Gastroesophageal sphincter (tissue), 4 donors: Measurements from ENCODE around the gene PLOD2. TPM values are rescaled to one million over a fixed set of nuclear protein-coding genes. Genes with fewer than 3 reads are reported as not detected.
A peak's percentile ranks its signal among the peaks of the same experiment; 100 is the strongest.

Experiments used
- ATAC-seq: fragments of 150-250 bp; one replicate; pipeline ENCODE4 v1.9.1; 2016; ENCODE audit warnings: mild to moderate bottlenecking, moderate library complexity
- H3K27ac ChIP-seq, 4 donors: fragments of 200-600 bp; sonication (generic) in 3 of 4; 1 replicate in 3 of 4; 2 replicates in 1 of 4; pipeline ENCODE4 v1.5.1; 2016 to 2019
- H3K27me3 ChIP-seq: fragments of 200-600 bp; sonication (generic); one replicate; pipeline ENCODE4 v1.5.1; 2019
- H3K36me3 ChIP-seq, 2 donors: fragments of 200-600 bp; sonication (generic); one replicate each; pipeline ENCODE4 v1.5.1; 2019; ENCODE audit warnings: control low read depth in 1 of 2
- H3K4me1 ChIP-seq, 3 donors: fragments of 200-600 bp; sonication (generic); 1 replicate in 2 of 3; 2 replicates in 1 of 3; pipeline ENCODE4 v1.5.1; 2016 to 2019; ENCODE audit warnings: control low read depth in 2 of 3
- H3K4me3 ChIP-seq, 2 donors: fragments of 200-600 bp; sonication (generic); one replicate each; pipeline ENCODE4 v1.5.1; 2019; ENCODE audit warnings: mild to moderate bottlenecking in 1 of 2, moderate library complexity in 1 of 2
- H3K9me3 ChIP-seq, 3 donors: fragments of 200-600 bp; sonication (generic); one replicate each; pipeline ENCODE4 v1.5.1; 2017 to 2019; ENCODE audit warnings: control low read depth in 2 of 3
- EP300 ChIP-seq: sonication (generic); formaldehyde crosslinking; IDR thresholded peaks from one replicate; pipeline ENCODE4 v1.6.1; 2017; ENCODE audit warnings: antibody characterized with exemption, mild to moderate bottlenecking
- POLR2A ChIP-seq, 2 donors: fragments of 450-650 bp; IDR thresholded peaks; one replicate each; pipeline ENCODE4 v1.6.1; 2017; ENCODE audit warnings: antibody characterized with exemption in 2 of 2, mild to moderate bottlenecking in 2 of 2, moderate library complexity in 1 of 2
- POLR2AphosphoS5 ChIP-seq: sonication (generic); formaldehyde crosslinking; IDR thresholded peaks from one replicate; pipeline ENCODE4 v1.6.1; 2017; ENCODE audit warnings: antibody characterized with exemption
- WGBS, 2 donors: methylation state at CpG; one replicate each; pipeline ENCODE4 v1.1.5; 2018; ENCODE audit warnings: low coverage in 1 of 2; 5-methylcytosine and 5-hydroxymethylcytosine counted together
- total RNA-seq, 4 donors: library from RNA; depleted of rRNA; stranded (reverse); fragments of >200 nt; gene quantifications; one replicate each; pipeline ENCODE4 v1.1.0, GENCODE V29; 2016
- TF ChIP-seq, protein P1 (sequence below), 4 experiments: fragments of 200-600 bp in 2 of 4; fragments of 450-650 bp in 2 of 4; sonication (generic) in 1 of 4; IDR thresholded peaks; one replicate each; pipeline ENCODE4 v1.5.1; 2017 to 2019; ENCODE audit warnings: antibody characterized with exemption in 4 of 4, mild to moderate bottlenecking in 2 of 4, moderate library complexity in 2 of 4

The PLOD2 gene
- total RNA-seq, 4 donors from 2014 or later = 55.1 to 100 (median 89.2) TPM

GRCh38 chr3:146189519-146190173, 28.7 kb upstream of the PLOD2 start:
- H3K4me3 ChIP-seq = no peak overlapping the region
- peak overlapping the region in 1 of 4 donors; percentile 7 for H3K27ac ChIP-seq
- no peaks in the 10 kb centered on the region for H3K9me3 ChIP-seq
- peaks cover 0 to 21% of the 10 kb centered on the region in 2 donors for H3K36me3 ChIP-seq
- H3K27me3 ChIP-seq = no peaks in the 10 kb centered on the region
- 5 to 9% methylated on average over 6 of the region's 6 CpGs for WGBS, 2 donors
- TF ChIP-seq, protein P1, sequence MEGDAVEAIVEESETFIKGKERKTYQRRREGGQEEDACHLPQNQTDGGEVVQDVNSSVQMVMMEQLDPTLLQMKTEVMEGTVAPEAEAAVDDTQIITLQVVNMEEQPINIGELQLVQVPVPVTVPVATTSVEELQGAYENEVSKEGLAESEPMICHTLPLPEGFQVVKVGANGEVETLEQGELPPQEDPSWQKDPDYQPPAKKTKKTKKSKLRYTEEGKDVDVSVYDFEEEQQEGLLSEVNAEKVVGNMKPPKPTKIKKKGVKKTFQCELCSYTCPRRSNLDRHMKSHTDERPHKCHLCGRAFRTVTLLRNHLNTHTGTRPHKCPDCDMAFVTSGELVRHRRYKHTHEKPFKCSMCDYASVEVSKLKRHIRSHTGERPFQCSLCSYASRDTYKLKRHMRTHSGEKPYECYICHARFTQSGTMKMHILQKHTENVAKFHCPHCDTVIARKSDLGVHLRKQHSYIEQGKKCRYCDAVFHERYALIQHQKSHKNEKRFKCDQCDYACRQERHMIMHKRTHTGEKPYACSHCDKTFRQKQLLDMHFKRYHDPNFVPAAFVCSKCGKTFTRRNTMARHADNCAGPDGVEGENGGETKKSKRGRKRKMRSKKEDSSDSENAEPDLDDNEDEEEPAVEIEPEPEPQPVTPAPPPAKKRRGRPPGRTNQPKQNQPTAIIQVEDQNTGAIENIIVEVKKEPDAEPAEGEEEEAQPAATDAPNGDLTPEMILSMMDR (IDR thresholded peaks at IDR 0.05) = peak; percentile 67 to 84 (median 72)
- TF ChIP-seq POLR2A (IDR thresholded peaks at IDR 0.05) = no peak
- peak; percentile 69 for ATAC-seq
- peaks cover 0 to 24% (median 0%) of the 10 kb centered on the region in 3 donors for H3K4me1 ChIP-seq

- WGBS, 2 donors = 12 to 13% methylated on average over 2 of the region's 2 CpGs
Measured at GRCh38 chr3:146187334-146187950, 26.5 kb upstream of the PLOD2 start.

DNA sequence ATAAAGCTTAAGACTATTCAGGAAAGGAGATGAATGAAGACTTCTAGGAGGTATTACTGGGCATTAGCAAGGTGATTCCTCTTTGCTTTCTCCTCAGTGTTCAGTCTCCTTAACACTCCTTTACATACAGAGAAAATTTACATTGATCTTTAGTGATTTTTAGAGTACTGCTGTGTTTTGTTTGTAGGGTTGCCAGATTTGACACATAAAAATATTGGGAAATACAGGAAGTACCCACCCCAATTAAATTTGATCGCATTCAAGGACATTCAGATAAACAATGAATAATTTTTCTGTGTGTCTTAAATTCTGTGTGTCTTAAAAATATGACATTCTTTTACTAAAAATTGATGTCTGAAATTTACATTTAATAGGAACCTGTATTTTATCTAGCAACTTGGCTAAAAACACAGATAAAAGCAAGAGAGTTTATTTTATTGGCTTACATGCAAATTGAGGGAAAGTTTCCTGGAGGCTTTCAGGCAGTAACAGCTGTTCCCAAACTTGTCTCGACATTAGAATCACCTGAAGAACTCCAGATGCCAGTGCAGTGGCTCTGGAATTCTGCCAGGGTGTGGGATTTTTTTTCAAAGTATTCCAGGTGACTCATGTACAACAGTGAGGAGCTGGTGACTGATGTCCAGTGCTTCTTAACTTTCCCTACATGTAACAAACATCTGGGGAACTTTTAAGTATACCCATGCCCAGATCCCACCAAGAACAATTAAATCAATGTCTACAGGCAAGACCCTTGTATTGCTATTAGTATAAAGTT, 23.4 kb upstream of the PLOD2 start:
- Histone ChIP-seq H3K9me3 (no peaks in the 10 kb centered on the region), H3K4me1 (peaks cover 0 to 16% (median 0%) of the 10 kb centered on the region in 3 donors), H3K36me3 (no peaks in the 10 kb centered on the region), H3K27ac (no peak overlapping the region), H3K27me3 (no peaks in the 10 kb centered on the region), H3K4me3 (no peak overlapping the region)
- no peak for ATAC-seq
- 34 to 49% methylated on average over 2 of the region's 2 CpGs for WGBS, 2 donors
- TF ChIP-seq, protein P1 (IDR thresholded peaks at IDR 0.05) = no peak
- peak; percentile 61 for TF ChIP-seq POLR2AphosphoS5

More at GRCh38 chr3:146187334-146187950, 26.5 kb upstream of the PLOD2 start:
- no peaks in the 10 kb centered on the region for H3K9me3 ChIP-seq
- H3K27ac ChIP-seq = no peak overlapping the region
- peak; percentile 33 for TF ChIP-seq POLR2AphosphoS5
- TF ChIP-seq EP300 = no peak
- TF ChIP-seq POLR2A (IDR thresholded peaks at IDR 0.05) = no peak
- TF ChIP-seq, protein P1 (IDR thresholded peaks at IDR 0.05) = peak; percentile 50 to 69 (median 62)
- no peaks in the 10 kb centered on the region for H3K36me3 ChIP-seq
- H3K4me3 ChIP-seq = no peak overlapping the region
- peaks cover 0 to 26% (median 0%) of the 10 kb centered on the region in 3 donors for H3K4me1 ChIP-seq
- H3K27me3 ChIP-seq = no peaks in the 10 kb centered on the region
- ATAC-seq = no peak

GRCh38 chr3:146181216-146181615, 20.2 kb upstream of the PLOD2 start:
- Histone ChIP-seq H3K4me1 (peaks cover 0 to 17% (median 0%) of the 10 kb centered on the region in 3 donors), H3K27me3 (no peaks in the 10 kb centered on the region), H3K9me3 (no peaks in the 10 kb centered on the region), H3K36me3 (no peaks in the 10 kb centered on the region), H3K27ac (no peak overlapping the region), H3K4me3 (no peak overlapping the region)
- WGBS, 2 donors = 93 to 97% methylated on average over 5 of the region's 5 CpGs
- ATAC-seq = no peak
- TF ChIP-seq EP300 = no peak

GRCh38 chr3:146180376-146180775, 19.4 kb upstream of the PLOD2 start:
- 84 to 95% methylated on average over 6 of the region's 6 CpGs for WGBS, 2 donors
- Histone ChIP-seq H3K27me3 (no peaks in the 10 kb centered on the region), H3K9me3 (no peaks in the 10 kb centered on the region), H3K27ac (no peak overlapping the region), H3K36me3 (no peaks in the 10 kb centered on the region), H3K4me1 (peaks cover 0 to 17% (median 0%) of the 10 kb centered on the region in 3 donors), H3K4me3 (no peak overlapping the region)
- TF ChIP-seq, protein P1 (IDR thresholded peaks at IDR 0.05) = no peak
- TF ChIP-seq EP300 (no peak), POLR2AphosphoS5 (no peak), POLR2A (IDR thresholded peaks at IDR 0.05) (no peak)
- no peak for ATAC-seq
